ENCODE results near the gene ABCA7.
A peak's percentile ranks its signal among the peaks of the same experiment; 100 is the strongest.

The ABCA7 gene

DNA sequence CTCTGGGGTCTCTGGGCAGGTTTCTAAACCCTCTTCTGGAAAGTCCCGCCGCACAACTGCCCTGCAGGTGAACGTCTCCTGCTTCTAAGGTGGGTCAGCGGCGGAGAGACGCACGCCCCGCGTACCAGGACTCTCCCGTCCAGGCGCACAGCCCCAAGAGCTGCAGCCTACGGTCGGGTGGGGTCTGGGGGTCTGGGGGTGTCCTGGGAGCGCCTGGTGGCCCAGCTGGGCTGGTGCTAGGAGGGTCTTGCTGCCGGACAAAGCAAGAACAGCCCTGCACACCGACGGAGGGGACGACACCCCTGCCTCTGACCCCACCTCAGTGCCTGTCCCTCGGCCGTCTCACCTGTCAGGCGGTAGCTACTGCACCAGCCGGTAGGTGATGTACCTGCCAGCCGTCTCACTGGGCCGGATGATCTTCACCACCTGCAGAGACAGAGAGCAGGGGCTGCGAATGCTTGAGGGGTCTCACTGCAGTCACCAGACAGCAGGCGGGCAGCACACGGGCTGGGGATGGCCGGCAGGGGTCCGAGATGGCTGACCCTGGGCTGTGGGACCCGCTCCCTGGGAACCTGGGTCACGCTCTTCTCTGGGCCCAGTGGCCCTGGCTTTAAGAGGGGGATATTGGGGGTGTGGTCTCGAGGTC lies 49.3 kb downstream of the ABCA7 start:
- no peak for DNase-seq

- DNase-seq: no peak
Observed at GRCh38 chr19:1089891-1090290, 50.0 kb downstream of the ABCA7 start.

GRCh38 chr19:1090731-1091543 lies 51.0 kb downstream of the ABCA7 start:
- DNase-seq: no peak

GRCh38 chr19:1091544-1092175 lies 51.8 kb downstream of the ABCA7 start:
- DNase-seq: no peak

DNA sequence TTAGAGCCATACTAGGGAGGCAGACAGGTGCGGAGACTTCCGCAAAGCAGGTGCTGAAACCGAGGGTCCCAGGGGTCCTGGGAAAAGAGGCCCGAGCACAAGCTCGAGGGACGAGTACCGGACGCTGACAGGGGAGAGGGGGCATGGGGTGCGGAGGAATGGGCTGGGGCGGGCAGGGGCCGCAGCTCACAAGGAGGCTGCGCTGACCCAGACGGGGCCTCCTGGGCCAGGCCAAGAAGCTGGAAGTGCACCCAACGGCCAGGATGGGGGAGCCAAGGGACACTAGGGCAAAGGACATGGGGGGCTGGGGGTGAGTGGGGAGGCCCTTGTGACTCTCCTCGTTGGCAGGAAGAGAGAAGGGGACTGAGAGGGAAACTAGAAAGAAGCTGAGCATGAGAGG lies 53.4 kb downstream of the ABCA7 start:
- DNase-seq: no peak

GRCh38 chr19:1093811-1094553 lies 54.1 kb downstream of the ABCA7 start:
- DNase-seq: no peak

DNA sequence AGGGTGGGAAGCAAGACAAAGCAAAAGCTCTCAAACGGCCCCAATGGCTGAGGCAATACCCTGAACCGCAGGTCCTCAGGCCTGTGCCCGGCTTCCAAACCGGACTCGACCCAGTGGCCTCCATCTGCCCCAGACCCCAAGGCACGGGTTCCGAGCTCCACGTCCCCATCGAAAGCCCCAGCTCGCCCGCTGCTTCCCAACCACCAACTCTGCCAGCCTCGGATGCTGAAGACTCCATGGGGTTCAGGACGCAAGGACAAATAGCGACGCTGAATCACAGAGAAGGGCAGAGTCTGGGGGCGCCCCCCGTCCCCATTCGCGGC lies 54.7 kb downstream of the ABCA7 start:
- DNase-seq: no peak

GRCh38 chr19:1094978-1095701 lies 55.2 kb downstream of the ABCA7 start, which contains the start of gene POLR2E:
TSS of gene POLR2E (minus strand) at chr19:1095375. CDS start at chr19:1095315, 60 bp downstream.
- DNase-seq: peak; percentile 99

- no peak for DNase-seq
Observed at GRCh38 chr19:1097810-1098176, 57.9 kb downstream of the ABCA7 start.

DNA sequence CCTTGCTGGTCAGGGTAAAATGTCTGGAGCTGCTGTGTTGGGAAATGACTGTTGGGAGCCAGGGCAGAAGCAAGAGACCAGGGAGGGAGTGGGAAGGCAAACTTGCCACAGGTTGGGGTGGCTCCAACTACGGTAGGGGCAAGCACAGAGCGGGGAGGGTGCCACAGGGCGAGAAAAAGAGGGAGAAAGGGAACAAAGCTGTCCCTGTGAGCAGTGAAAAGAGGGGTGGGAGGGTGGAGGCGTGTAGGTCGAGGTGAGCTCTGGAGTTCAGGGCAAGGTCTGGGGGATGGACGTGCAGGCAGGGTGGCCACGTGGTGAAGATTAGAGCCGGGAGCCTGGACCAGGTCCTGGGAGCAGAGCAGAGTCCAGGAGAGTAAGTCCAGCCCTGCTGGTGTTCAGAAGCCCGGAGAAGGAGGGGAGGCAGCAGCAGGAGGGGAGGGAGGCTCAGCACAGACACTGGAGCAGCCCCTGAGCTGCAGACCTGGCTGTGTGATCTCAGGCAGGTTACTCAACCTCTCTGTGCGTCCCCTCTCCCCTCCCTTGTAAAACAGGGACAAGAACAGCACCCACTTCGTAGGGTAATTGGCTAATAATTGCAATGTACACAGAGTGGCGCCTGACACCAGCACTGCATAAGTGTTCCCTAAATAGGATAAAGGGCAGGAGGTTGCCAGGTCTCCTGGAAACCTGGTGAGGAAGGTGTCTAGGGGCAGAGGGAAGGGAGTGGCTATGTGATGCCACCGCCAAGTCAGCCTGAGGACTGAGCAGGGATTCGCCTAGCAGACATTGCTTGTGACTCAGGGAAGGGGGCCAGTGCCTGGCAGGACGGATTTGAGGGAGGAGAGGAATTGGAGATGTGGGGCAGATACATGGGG lies 58.5 kb downstream of the ABCA7 start:
- peak in 1 of 2 donors; percentile 27 for DNase-seq

- peak; percentile 71 to 74 for DNase-seq
Observed at GRCh38 chr19:1101337-1101698, 61.4 kb downstream of the ABCA7 start.

GRCh38 chr19:1102407-1103131 lies 62.7 kb downstream of the ABCA7 start:
- peak; percentile 70 to 71 for DNase-seq

DNA sequence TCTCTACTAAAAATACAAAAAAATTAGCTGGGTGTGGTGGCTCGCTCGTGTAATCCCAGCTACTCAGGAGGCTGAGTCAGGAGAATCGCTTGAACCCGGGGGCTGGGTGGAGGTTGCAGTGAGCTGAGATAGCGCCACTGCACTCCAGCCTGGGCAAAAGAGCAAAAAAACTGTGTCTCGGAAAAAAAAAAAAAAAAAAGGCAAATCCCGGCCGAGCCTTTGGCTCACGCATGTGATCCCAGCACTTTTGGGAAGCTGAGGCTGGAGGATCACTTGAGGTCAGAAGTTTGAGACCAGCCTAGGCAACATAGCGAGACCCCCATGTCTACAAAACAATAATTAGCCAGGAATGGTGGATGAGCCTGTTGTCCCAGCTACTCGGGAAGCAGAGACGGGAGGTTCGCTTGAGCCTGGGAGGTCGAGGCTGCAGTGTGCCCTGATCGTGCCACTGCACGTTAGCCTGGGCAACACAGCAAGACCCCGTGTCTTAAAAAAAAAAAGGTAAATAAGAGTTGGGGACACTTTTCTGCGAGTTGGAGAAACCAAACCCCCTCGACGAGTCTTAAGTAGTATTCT lies 63.3 kb downstream of the ABCA7 start:
- no peak for DNase-seq

DNA sequence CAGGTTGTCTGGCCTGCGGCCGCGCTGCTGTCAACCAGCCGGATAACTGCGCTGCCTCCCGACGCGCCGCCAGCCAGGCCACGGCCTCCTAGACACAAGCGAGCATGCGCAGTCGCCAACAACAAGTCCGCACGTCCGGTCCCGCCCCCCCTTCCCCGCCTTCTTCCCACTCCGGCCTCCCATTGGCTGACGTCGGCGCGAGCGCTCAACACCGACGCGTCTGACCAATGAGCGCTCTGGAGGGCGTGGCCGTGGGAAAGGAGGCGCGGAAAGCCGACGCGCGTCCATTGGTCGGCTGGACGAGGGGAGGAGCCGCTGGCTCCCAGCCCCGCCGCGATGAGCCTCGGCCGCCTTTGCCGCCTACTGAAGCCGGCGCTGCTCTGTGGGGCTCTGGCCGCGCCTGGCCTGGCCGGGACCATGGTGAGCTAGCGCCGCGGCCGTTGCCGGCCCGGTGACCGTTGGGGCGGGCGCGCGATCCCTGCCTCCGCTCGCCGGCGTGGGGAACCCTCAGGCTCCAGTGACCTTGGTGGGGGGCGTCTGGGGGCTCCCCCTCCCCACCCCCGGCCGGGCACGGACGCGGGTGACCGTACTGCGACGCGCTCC lies 63.9 kb downstream of the ABCA7 start, which contains the start of gene GPX4:
GPX4 (plus strand) TSS at position 287 of the 603 bp plus-strand sequence; CDS start at position 337, 50 bp downstream.
- peak; percentile 99 to 100 for DNase-seq

DNA sequence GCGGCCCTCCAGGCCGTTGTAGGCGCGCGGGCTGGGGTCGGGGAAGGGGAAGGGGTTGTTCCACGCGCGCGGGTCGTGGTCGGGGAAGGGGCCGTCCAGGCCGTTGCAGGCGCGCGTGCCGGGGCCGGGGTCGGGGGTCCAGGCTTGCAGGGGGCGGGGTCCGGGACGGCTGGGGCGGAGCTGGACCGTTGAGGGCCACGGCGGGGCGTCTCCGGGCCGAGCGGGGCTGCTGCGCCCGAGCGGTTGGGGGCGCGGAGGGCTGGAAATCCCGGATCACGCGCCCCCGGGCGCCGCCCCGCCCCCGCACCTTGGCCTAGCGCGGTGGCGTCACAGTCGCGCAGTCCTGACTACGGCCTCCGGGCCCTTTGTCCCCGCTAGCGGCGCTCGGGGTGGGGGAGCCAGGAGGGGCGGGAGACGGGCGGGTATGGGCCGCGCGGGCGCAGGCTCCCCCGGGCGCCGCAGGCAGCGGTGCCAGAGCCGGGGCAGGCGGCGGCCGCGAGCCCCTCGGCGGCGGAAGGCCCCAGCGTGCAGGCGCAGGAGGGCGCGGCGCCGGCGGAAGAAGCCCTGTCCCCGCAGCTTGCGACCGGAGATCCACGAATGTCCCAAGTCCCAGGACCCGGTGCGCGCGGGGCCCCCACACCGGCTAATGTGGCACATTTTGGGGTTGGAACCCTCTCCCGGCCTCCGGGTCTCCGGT lies 64.6 kb downstream of the ABCA7 start:
- DNase-seq: peak; percentile 82 to 93

GRCh38 chr19:1105008-1105872 lies 65.3 kb downstream of the ABCA7 start:
- no peak for DNase-seq

DNA sequence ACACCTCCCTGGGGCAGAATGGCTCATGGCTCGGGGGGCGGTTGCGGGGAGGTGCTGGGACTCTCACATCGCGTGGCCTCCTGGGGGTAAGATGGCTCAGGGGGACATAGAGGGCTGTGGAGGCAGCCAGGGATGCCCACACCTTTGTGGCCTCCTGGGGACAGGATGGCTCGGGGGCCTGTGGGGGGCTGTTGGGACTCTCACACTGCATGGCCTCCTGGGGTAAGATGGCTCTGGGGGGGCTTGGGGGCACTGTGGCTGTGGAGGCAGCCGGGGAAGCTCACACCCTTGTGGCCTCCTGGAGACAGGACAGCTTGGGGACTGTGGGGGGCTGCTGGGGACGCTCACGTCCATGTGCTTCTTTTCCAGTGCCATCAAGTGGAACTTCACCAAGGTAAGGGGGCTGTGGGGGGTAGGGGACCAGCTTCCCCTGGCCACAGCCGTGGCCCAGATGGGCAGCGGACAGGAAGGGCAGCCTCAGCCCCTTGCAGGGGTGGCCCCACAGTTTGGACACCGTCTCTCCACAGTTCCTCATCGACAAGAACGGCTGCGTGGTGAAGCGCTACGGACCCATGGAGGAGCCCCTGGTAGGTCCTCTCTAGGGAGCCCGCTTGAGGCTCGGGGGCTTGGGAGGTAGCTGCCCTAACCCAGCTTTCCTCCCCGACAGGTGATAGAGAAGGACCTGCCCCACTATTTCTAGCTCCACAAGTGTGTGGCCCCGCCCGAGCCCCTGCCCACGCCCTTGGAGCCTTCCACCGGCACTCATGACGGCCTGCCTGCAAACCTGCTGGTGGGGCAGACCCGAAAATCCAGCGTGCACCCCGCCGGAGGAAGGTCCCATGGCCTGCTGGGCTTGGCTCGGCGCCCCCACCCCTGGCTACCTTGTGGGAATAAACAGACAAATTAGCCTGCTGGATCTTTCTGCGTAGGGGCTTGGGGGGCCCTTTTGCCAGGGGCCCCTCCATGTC lies 66.2 kb downstream of the ABCA7 start:
- DNase-seq: no peak
